ENCODE measurements around the gene LAMA4.
A peak's percentile ranks its signal among the peaks of the same experiment; 100 is the strongest.

LAMA4 gene

GRCh38 chr6:112150363-112150762 is 104.0 kb downstream of the LAMA4 start (continued):
- TF ChIP-seq TSHZ2 (CRISPR knock-in tag; IDR thresholded peaks at IDR 0.05) = no peak

GRCh38 chr6:112149719-112150263 is 104.6 kb downstream of the LAMA4 start:
- ATAC-seq = peak; percentile 83
- TF ChIP-seq GLIS3 (CRISPR knock-in tag; IDR thresholded peaks at IDR 0.05) (0 out of 2 replicates have a peak, but pooled peaks have one; percentile 56), BACH2 (CRISPR knock-in tag; IDR thresholded peaks at IDR 0.05; ENCODE audit: borderline replicate concordance) (peak; percentile 8; the same call in 1 of the 2 replicates), TSHZ2 (CRISPR knock-in tag; IDR thresholded peaks at IDR 0.05) (peak; percentile 83), TCF4 (CRISPR knock-in tag; IDR thresholded peaks at IDR 0.05; ENCODE audit: borderline replicate concordance) (peak; percentile 93), PPARA (CRISPR knock-in tag; IDR thresholded peaks at IDR 0.05; ENCODE audit: borderline replicate concordance) (no peak), ZFP3 (CRISPR knock-in tag; IDR thresholded peaks at IDR 0.05) (no peak), ZNF565 (CRISPR knock-in tag; conservative IDR thresholded peaks at IDR 0.05; ENCODE audit: low read depth) (no peak)

DNA sequence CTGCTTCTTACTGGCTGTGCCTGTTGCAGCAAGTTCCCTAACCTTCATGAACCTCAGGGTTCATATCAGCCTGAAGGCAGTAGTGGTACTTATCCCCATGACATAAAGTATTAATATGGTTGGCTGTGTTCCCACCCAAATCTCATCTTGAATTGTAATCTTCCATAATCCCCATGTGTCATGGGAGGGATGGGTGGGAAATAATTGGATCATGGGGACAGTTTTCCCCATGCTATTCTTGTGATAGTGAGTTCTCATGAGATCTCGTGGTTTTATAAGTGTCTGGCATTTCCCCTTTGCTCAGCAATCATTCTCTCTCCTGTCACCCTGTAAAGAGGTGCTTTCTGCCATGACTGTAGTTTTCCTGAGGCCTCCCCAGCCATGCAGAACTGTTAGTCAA is 105.1 kb downstream of the LAMA4 start:
- peak; percentile 10; the same call in 1 of the 3 replicates for ATAC-seq
- no peak for TF ChIP-seq CREB5 (CRISPR knock-in tag; IDR thresholded peaks at IDR 0.05; ENCODE audit: low read depth)
- TF ChIP-seq RARB (CRISPR knock-in tag; IDR thresholded peaks at IDR 0.05) = no peak
- TF ChIP-seq ZFP30 (CRISPR knock-in tag; IDR thresholded peaks at IDR 0.05) = no peak
- TF ChIP-seq GLIS3 (CRISPR knock-in tag; IDR thresholded peaks at IDR 0.05) = no peak
- TF ChIP-seq SNAI2 (CRISPR knock-in tag; IDR thresholded peaks at IDR 0.05) = no peak
- TF ChIP-seq ARNTL (CRISPR knock-in tag; IDR thresholded peaks at IDR 0.05; ENCODE audit: borderline replicate concordance, low read depth) = no peak
- no peak for TF ChIP-seq TOX (CRISPR knock-in tag; IDR thresholded peaks at IDR 0.05; ENCODE audit: borderline replicate concordance)
- TF ChIP-seq ZNF565 (CRISPR knock-in tag; conservative IDR thresholded peaks at IDR 0.05; ENCODE audit: low read depth) = no peak

- ATAC-seq = no peak
- no peak for TF ChIP-seq ZNF565 (CRISPR knock-in tag; conservative IDR thresholded peaks at IDR 0.05; ENCODE audit: low read depth)
- no peak for TF ChIP-seq BACH2 (CRISPR knock-in tag; IDR thresholded peaks at IDR 0.05; ENCODE audit: borderline replicate concordance)
- no peak for TF ChIP-seq TSHZ2 (CRISPR knock-in tag; IDR thresholded peaks at IDR 0.05)
- TF ChIP-seq CSRNP3 (CRISPR knock-in tag; IDR thresholded peaks at IDR 0.05) = no peak
- TF ChIP-seq OSR1 (CRISPR knock-in tag; IDR thresholded peaks at IDR 0.05) = no peak
- TF ChIP-seq CSDC2 (CRISPR knock-in tag; IDR thresholded peaks at IDR 0.05) = no peak
- no peak for TF ChIP-seq PATZ1 (CRISPR knock-in tag; IDR thresholded peaks at IDR 0.05; ENCODE audit: borderline replicate concordance)
- no peak for TF ChIP-seq ARNTL (CRISPR knock-in tag; IDR thresholded peaks at IDR 0.05; ENCODE audit: borderline replicate concordance, low read depth)
- TF ChIP-seq TCF4 (CRISPR knock-in tag; IDR thresholded peaks at IDR 0.05; ENCODE audit: borderline replicate concordance) = no peak
- TF ChIP-seq ZC3H10 (CRISPR knock-in tag; IDR thresholded peaks at IDR 0.05) = no peak
Measured at GRCh38 chr6:112148103-112148502, 106.3 kb downstream of the LAMA4 start.

Measured in SK-N-SH treated with all-trans-retinoic acid at 6 μM for 48 hours (cell line).